HCT116 (cell line): ENCODE measurements around the gene SLFNL1. TPM values are rescaled to one million over a fixed set of nuclear protein-coding genes. Genes with fewer than 3 reads are reported as not detected.

Experiments used
- ATAC-seq: fragments of 200-7000 bp; cut with Tn5 transposase; 2 replicates; pipeline ENCODE4 v1.9.1; 2020; ENCODE audit warnings: mild to moderate bottlenecking, moderate library complexity
- BruUV-seq: library from RNA; stranded (reverse); fragments of 400-500 nt; replicated peaks from 2 replicates; lab custom pipeline; 2021; lab: Mats Ljungman, UMichigan
- CTCF ChIA-PET: fragments of 300-600 bp; sonication (Branson Sonifier 250); formaldehyde crosslinking; loops from one replicate; lab custom pipeline; 2021; ENCODE audit warnings: antibody characterized with exemption; lab: Charles Lee
- POLR2A ChIA-PET: fragments of 300-600, 350-600 bp; sonication (Branson Sonifier 250); formaldehyde crosslinking; loops from one replicate; lab custom pipeline; 2021; ENCODE audit warnings: antibody characterized with exemption; lab: Charles Lee
- RAD21 ChIA-PET, 2 experiments: fragments of 300-600 bp; sonication (Branson Sonifier 250); formaldehyde crosslinking; loops; one replicate each; lab custom pipeline; 2023; ENCODE audit warnings: low total read pairs in 2 of 2; ENCODE audit not compliant: uncharacterized antibody in 2 of 2, unreplicated experiment in 2 of 2, low non-redundant PET in 1 of 2; lab: Charles Lee
- DNase-seq: peaks from one replicate; pipeline ENCODE4 v3.0.0-alpha.2; 2010; ENCODE audit warnings: low read depth, low spot score
- H2AFZ ChIP-seq: fragments of 200-600 bp; shearing (Covaris generic), sonication (generic); 2 replicates; pipeline ENCODE4 v1.6.1; 2017; ENCODE audit warnings: low read depth, mixed run types, mixed read lengths, antibody characterized with exemption, low read length; ENCODE audit not compliant: poor library complexity, severe bottlenecking
- H3K27ac ChIP-seq: 2 replicates; pipeline ENCODE4 v1.5.1; 2012; ENCODE audit warnings: low read depth, low read length
- H3K27me3 ChIP-seq: fragments of 200-600 bp; sonication (generic); 2 replicates; pipeline ENCODE4 v1.6.1; 2016; ENCODE audit warnings: mixed run types, low read length, mixed read lengths; ENCODE audit not compliant: insufficient read depth
- H3K36me3 ChIP-seq, 2 experiments: fragments of 200-500 bp in 1 of 2; fragments of 200-600 bp in 1 of 2; sonication (Bioruptor generic) in 1 of 2; sonication (generic) in 1 of 2; 2 replicates each; pipeline versions ENCODE4 v1.5.1 to v1.6.1; 2014 to 2016; ENCODE audit warnings: low read length in 2 of 2, inconsistent platforms in 1 of 2, mixed read lengths in 1 of 2, mixed run types in 1 of 2; ENCODE audit not compliant: insufficient read depth in 2 of 2, control insufficient read depth in 1 of 2
- H3K4me1 ChIP-seq, 2 experiments: fragments of 200-600 bp in 1 of 2; sonication (generic) in 1 of 2; 2 replicates each; pipeline versions ENCODE4 v1.5.1 to v1.6.1; 2012 to 2017; ENCODE audit warnings: low read length in 2 of 2, inconsistent platforms in 1 of 2, mild to moderate bottlenecking in 1 of 2, mixed read lengths in 1 of 2, mixed run types in 1 of 2, moderate library complexity in 1 of 2; ENCODE audit not compliant: insufficient read depth in 2 of 2, control insufficient read depth in 1 of 2
- H3K4me2 ChIP-seq: fragments of 200-600 bp; sonication (generic); 2 replicates; pipeline ENCODE4 v1.6.1; 2017; ENCODE audit warnings: mixed run types, low read length, mixed read lengths
- H3K4me3 ChIP-seq, 2 experiments: fragments of 200-600 bp in 1 of 2; sonication (generic) in 1 of 2; replicated peaks in 1 of 2; 2 replicates each; pipeline ENCODE4 v1.5.1; 2011 to 2016; ENCODE audit warnings: low read length in 2 of 2, control low read depth in 1 of 2, low read depth in 1 of 2, mild to moderate bottlenecking in 1 of 2, mixed read lengths in 1 of 2, mixed run types in 1 of 2
- H3K79me2 ChIP-seq: fragments of 200-600 bp; sonication (generic); 2 replicates; pipeline ENCODE4 v1.6.1; 2017; ENCODE audit warnings: mild to moderate bottlenecking, mixed run types, low read length, moderate library complexity, mixed read lengths; ENCODE audit not compliant: insufficient read depth
- H3K9ac ChIP-seq: fragments of 200-600 bp; sonication (generic); 2 replicates; pipeline ENCODE4 v1.6.1; 2016; ENCODE audit warnings: low read length, mixed read lengths
- H3K9me2 ChIP-seq: fragments of 200-600 bp; sonication (generic), shearing (Covaris generic); 2 replicates; pipeline ENCODE4 v1.6.1; 2017; ENCODE audit warnings: mixed run types, mild to moderate bottlenecking, moderate library complexity; ENCODE audit not compliant: insufficient read depth
- H3K9me3 ChIP-seq, 2 experiments: fragments of 200-500 bp in 1 of 2; fragments of 200-600 bp in 1 of 2; sonication (Bioruptor generic) in 1 of 2; sonication (generic) in 1 of 2; 2 replicates each; pipeline ENCODE4 v1.6.1; 2014 to 2017; ENCODE audit warnings: low read length in 2 of 2, mixed read lengths in 2 of 2, inconsistent platforms in 1 of 2, low read depth in 1 of 2, mild to moderate bottlenecking in 1 of 2, mixed run types in 1 of 2, moderate library complexity in 1 of 2; ENCODE audit not compliant: control insufficient read depth in 1 of 2, insufficient read depth in 1 of 2
- H4K20me1 ChIP-seq: fragments of 200-600 bp; sonication (generic), shearing (Covaris generic); 2 replicates; pipeline ENCODE4 v1.6.1; 2017; ENCODE audit warnings: mixed run types, mild to moderate bottlenecking, moderate library complexity; ENCODE audit not compliant: insufficient read depth
- CBX3 ChIP-seq: IDR thresholded peaks from 2 replicates; pipeline ENCODE4 v1.6.1; 2012; ENCODE audit warnings: low read depth
- CEBPB ChIP-seq: IDR thresholded peaks from 2 replicates; pipeline ENCODE4 v1.6.1; 2012; ENCODE audit warnings: low read depth
- CTCF ChIP-seq, 3 experiments: fragments of 200-600 bp in 1 of 3; sonication (generic) in 1 of 3; IDR thresholded peaks in 2 of 3; conservative IDR thresholded peaks in 1 of 3; 2 replicates each; pipeline ENCODE4 v1.5.1; 2012 to 2017; ENCODE audit warnings: low read depth in 2 of 3, low read length in 2 of 3, antibody characterized with exemption in 1 of 3, borderline replicate concordance in 1 of 3, control low read depth in 1 of 3, mild to moderate bottlenecking in 1 of 3, mixed read lengths in 1 of 3, mixed run types in 1 of 3, moderate library complexity in 1 of 3; ENCODE audit not compliant: insufficient read depth in 1 of 3
- EGR1 ChIP-seq: IDR thresholded peaks from 2 replicates; pipeline ENCODE4 v1.6.1; 2012; ENCODE audit warnings: low read depth
- ELF1 ChIP-seq: IDR thresholded peaks from 2 replicates; pipeline ENCODE4 v1.6.1; 2012; ENCODE audit warnings: low read depth, borderline replicate concordance
- EZH2 ChIP-seq: fragments of 200-600 bp; sonication (generic); IDR thresholded peaks from 2 replicates; pipeline ENCODE4 v1.6.1; 2017; ENCODE audit warnings: antibody characterized with exemption, mixed run types
- EZH2phosphoT487 ChIP-seq: fragments of 200-600 bp; IDR thresholded peaks from 2 replicates; pipeline ENCODE4 v1.6.1; 2018; ENCODE audit warnings: antibody characterized with exemption, borderline replicate concordance
- FOSL1 ChIP-seq: IDR thresholded peaks from 2 replicates; pipeline ENCODE4 v1.6.1; 2012; ENCODE audit warnings: low read depth
- JUND ChIP-seq: IDR thresholded peaks from 2 replicates; pipeline ENCODE4 v1.6.1; 2012
- MAX ChIP-seq: IDR thresholded peaks from 2 replicates; pipeline ENCODE4 v1.6.1; 2012
- POLR2A ChIP-seq: IDR thresholded peaks from 2 replicates; pipeline ENCODE4 v1.7.0; 2011; ENCODE audit warnings: borderline replicate concordance; ENCODE audit not compliant: insufficient read depth, insufficient read length; ENCODE audit errors: extremely low read depth
- POLR2AphosphoS5 ChIP-seq: IDR thresholded peaks from 2 replicates; pipeline ENCODE4 v1.6.1; 2011; ENCODE audit warnings: mild to moderate bottlenecking, low read depth, low read length, moderate library complexity
- SIN3A ChIP-seq: IDR thresholded peaks from 2 replicates; pipeline ENCODE4 v1.6.1; 2012; ENCODE audit warnings: low read depth
- SP1 ChIP-seq: IDR thresholded peaks from 2 replicates; pipeline ENCODE4 v1.6.1; 2012; ENCODE audit warnings: low read depth
- SRF ChIP-seq: IDR thresholded peaks from 2 replicates; pipeline ENCODE4 v1.6.1; 2012; ENCODE audit warnings: low read depth
- TCF7L2 ChIP-seq: IDR thresholded peaks from 2 replicates; pipeline ENCODE4 v1.7.0; 2011; ENCODE audit warnings: borderline replicate concordance, inconsistent platforms; ENCODE audit not compliant: insufficient read depth, insufficient read length; ENCODE audit errors: extremely low read depth
- YY1 ChIP-seq: IDR thresholded peaks from 2 replicates; pipeline ENCODE4 v1.6.1; 2011; ENCODE audit warnings: low read length, low read depth, moderate library complexity, mild to moderate bottlenecking; ENCODE audit not compliant: insufficient replicate concordance; ENCODE audit errors: extremely low read depth
- ZBTB33 ChIP-seq: IDR thresholded peaks from 2 replicates; pipeline ENCODE4 v1.6.1; 2011; ENCODE audit warnings: mild to moderate bottlenecking, low read length, moderate library complexity; ENCODE audit not compliant: insufficient replicate concordance; ENCODE audit errors: extremely low read depth
- ZFX ChIP-seq: fragments of 450-650 bp; IDR thresholded peaks from 2 replicates; pipeline ENCODE4 v1.6.1; 2017
- ZNF274 ChIP-seq: fragments of 200-500 bp; sonication (Bioruptor generic); IDR thresholded peaks from 2 replicates; pipeline ENCODE4 v1.6.1; 2014; ENCODE audit warnings: mild to moderate bottlenecking, low read depth, low read length, inconsistent platforms
- intact Hi-C: fragments of 100-400 bp; cut with micrococcal nuclease; formaldehyde crosslinking; loops from 2 replicates; pipeline ENCODE4 v1.10.0; 2022
- total RNA-seq: library from RNA; stranded (reverse); gene quantifications from one replicate; pipeline ENCODE4 v1.2.1, GENCODE V29; 2021; ENCODE audit not compliant: unreplicated experiment

SLFNL1 gene
- total RNA-seq, 1 experiment from 2014 or later = 0.20 TPM

GRCh38 chr1:40969445-40969844 is 52.1 kb downstream of the SLFNL1 start:
- H3K4me1 ChIP-seq = peaks cover 18 to 42% of the 10 kb centered on the region in 2 experiments
- H3K27ac ChIP-seq = no peak overlapping the region
- POLR2A ChIA-PET = no interaction called here

More at GRCh38 chr1:40969445-40969844, 52.1 kb downstream of the SLFNL1 start:
- no peak for DNase-seq
- BruUV-seq = no TSS peak
- no peaks in the 10 kb centered on the region for H3K9me2 ChIP-seq
- TF ChIP-seq ELF1 = no peak
- TF ChIP-seq FOSL1 = no peak
- TF ChIP-seq YY1 = no peak
- no peak for TF ChIP-seq TCF7L2
- no peak for TF ChIP-seq JUND
- no peak for TF ChIP-seq POLR2AphosphoS5
- no peak for TF ChIP-seq ZBTB33
- no peak for TF ChIP-seq SIN3A
- no peak for TF ChIP-seq ZFX
- no peak for TF ChIP-seq MAX
- TF ChIP-seq EZH2phosphoT487 = no peak
- TF ChIP-seq CTCF (IDR thresholded peaks at IDR 0.05 in 2 of 3, conservative IDR thresholded peaks at IDR 0.05 in 1 of 3; ENCODE audit: borderline replicate concordance in 1 of 3, insufficient read depth in 1 of 3, low read depth in 2 of 3, low read length in 2 of 3) = no peak
- no peak for TF ChIP-seq ZNF274
- TF ChIP-seq CBX3 = no peak
- no peak for TF ChIP-seq POLR2A
- TF ChIP-seq SP1 = no peak
- no peak for TF ChIP-seq CEBPB
- TF ChIP-seq SRF = no peak
- TF ChIP-seq EGR1 = no peak
- no peak for TF ChIP-seq EZH2
- TF ChIP-seq, all 23 proteins: peak for 0
- CTCF ChIA-PET = no interaction called here
- H3K4me3 ChIP-seq = no peak overlapping the region
- intact Hi-C loops = no loop called here
- no peak for ATAC-seq
- H4K20me1 ChIP-seq = no peaks in the 10 kb centered on the region
- RAD21 ChIA-PET = no interaction called here
- no peaks in the 10 kb centered on the region for H3K27me3 ChIP-seq
- no peaks in the 10 kb centered on the region for H3K79me2 ChIP-seq
- H3K4me2 ChIP-seq = no peak overlapping the region
- H3K9me3 ChIP-seq = no peaks in the 10 kb centered on the region
- H3K36me3 ChIP-seq = no peaks in the 10 kb centered on the region
- H2AFZ ChIP-seq = peak overlapping the region; percentile 23
- no peak overlapping the region for H3K9ac ChIP-seq
